Measurements from ENCODE around the gene ZFYVE9. TPM values are rescaled to one million over a fixed set of nuclear protein-coding genes. Genes with fewer than 3 reads are reported as not detected.

The ZFYVE9 gene
- total and polyA plus RNA-seq, 2 experiments from 2014 or later: 5.4 to 27.3 TPM

DNA sequence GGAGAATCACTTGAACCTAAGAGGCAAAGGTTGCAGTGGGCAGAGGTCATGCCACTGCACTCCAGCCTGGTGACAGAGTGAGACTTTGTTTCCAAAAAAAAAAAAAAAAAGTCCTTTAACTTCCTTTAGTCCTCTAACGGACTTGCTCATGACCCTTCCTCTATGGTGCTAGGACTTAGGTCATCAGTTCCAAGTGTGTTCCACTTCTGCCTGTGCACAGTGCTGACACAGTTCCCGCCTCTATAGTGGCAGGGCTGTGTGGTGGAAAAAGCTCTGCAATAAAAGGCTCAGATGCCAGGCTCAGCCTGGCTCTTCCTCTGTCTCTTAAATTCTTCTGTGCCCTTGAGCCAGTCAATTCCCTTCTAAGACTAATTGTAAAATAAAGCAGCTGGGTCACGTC is 202.1 kb downstream of the ZFYVE9 start:
- Histone ChIP-seq H3K79me2 (replicated peaks; ENCODE audit: insufficient read depth) (no peaks in the 10 kb centered on the region), H3K27me3 (ENCODE audit: insufficient read depth) (no peaks in the 10 kb centered on the region), H3K4me1 (ENCODE audit: insufficient read depth) (no peaks in the 10 kb centered on the region), H3F3A (replicated peaks; ENCODE audit: low read depth) (0 out of 2 replicates have a peak, but pooled peaks cover 2% of the 10 kb centered on the region), H3K27ac (ENCODE audit: low read depth) (no peak overlapping the region), H3K4me2 (no peak overlapping the region), H3K9me2 (ENCODE audit: insufficient read depth) (no peaks in the 10 kb centered on the region), H2AFZ (no peak overlapping the region), H3K4me3 (no peak overlapping the region), H3K36me3 (ENCODE audit: insufficient read depth) (no peaks in the 10 kb centered on the region), H4K20me1 (replicated peaks; ENCODE audit: insufficient read depth) (no peaks in the 10 kb centered on the region)
- Mint-ChIP-seq H3K4me1 (0 out of 3 replicates have a peak, but pooled peaks cover 2% of the 10 kb centered on the region), H3K4me3 (no peak overlapping the region), H3K9me3 (no peaks in the 10 kb centered on the region), H3K36me3 (ENCODE audit: low read depth) (peaks cover 11% of the 10 kb centered on the region; the same call in 2 of the 3 replicates), H3K27ac (no peak overlapping the region), H3K27me3 (ENCODE audit: insufficient read depth, low read depth, poor library complexity) (peaks cover 3% of the 10 kb centered on the region)
- no peak for DNase-seq (ENCODE audit: low spot score)
- ATAC-seq: no peak
- TF ChIP-seq, protein P1, sequence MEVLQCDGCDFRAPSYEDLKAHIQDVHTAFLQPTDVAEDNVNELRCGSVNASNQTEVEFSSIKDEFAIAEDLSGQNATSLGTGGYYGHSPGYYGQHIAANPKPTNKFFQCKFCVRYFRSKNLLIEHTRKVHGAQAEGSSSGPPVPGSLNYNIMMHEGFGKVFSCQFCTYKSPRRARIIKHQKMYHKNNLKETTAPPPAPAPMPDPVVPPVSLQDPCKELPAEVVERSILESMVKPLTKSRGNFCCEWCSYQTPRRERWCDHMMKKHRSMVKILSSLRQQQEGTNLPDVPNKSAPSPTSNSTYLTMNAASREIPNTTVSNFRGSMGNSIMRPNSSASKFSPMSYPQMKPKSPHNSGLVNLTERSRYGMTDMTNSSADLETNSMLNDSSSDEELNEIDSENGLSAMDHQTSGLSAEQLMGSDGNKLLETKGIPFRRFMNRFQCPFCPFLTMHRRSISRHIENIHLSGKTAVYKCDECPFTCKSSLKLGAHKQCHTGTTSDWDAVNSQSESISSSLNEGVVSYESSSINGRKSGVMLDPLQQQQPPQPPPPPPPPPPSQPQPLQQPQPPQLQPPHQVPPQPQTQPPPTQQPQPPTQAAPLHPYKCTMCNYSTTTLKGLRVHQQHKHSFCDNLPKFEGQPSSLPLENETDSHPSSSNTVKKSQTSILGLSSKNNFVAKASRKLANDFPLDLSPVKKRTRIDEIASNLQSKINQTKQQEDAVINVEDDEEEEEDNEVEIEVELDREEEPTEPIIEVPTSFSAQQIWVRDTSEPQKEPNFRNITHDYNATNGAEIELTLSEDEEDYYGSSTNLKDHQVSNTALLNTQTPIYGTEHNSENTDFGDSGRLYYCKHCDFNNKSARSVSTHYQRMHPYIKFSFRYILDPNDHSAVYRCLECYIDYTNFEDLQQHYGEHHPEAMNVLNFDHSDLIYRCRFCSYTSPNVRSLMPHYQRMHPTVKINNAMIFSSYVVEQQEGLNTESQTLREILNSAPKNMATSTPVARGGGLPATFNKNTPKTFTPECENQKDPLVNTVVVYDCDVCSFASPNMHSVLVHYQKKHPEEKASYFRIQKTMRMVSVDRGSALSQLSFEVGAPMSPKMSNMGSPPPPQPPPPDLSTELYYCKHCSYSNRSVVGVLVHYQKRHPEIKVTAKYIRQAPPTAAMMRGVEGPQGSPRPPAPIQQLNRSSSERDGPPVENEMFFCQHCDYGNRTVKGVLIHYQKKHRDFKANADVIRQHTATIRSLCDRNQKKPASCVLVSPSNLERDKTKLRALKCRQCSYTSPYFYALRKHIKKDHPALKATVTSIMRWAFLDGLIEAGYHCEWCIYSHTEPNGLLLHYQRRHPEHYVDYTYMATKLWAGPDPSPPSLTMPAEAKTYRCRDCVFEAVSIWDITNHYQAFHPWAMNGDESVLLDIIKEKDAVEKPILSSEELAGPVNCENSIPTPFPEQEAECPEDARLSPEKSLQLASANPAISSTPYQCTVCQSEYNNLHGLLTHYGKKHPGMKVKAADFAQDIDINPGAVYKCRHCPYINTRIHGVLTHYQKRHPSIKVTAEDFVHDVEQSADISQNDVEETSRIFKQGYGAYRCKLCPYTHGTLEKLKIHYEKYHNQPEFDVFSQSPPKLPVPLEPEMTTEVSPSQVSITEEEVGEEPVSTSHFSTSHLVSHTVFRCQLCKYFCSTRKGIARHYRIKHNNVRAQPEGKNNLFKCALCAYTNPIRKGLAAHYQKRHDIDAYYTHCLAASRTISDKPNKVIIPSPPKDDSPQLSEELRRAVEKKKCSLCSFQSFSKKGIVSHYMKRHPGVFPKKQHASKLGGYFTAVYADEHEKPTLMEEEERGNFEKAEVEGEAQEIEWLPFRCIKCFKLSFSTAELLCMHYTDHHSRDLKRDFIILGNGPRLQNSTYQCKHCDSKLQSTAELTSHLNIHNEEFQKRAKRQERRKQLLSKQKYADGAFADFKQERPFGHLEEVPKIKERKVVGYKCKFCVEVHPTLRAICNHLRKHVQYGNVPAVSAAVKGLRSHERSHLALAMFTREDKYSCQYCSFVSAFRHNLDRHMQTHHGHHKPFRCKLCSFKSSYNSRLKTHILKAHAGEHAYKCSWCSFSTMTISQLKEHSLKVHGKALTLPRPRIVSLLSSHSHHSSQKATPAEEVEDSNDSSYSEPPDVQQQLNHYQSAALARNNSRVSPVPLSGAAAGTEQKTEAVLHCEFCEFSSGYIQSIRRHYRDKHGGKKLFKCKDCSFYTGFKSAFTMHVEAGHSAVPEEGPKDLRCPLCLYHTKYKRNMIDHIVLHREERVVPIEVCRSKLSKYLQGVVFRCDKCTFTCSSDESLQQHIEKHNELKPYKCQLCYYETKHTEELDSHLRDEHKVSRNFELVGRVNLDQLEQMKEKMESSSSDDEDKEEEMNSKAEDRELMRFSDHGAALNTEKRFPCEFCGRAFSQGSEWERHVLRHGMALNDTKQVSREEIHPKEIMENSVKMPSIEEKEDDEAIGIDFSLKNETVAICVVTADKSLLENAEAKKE (CRISPR knock-in tag; IDR thresholded peaks at IDR 0.05): no peak
- no peak for TF ChIP-seq NANOG (IDR thresholded peaks at IDR 0.05; ENCODE audit: borderline replicate concordance)
- no peak for TF ChIP-seq EZH2 (IDR thresholded peaks at IDR 0.05; ENCODE audit: low read depth, unreplicated experiment)
- TF ChIP-seq EZH2phosphoT487 (IDR thresholded peaks at IDR 0.05; ENCODE audit: unreplicated experiment): no peak

DNA sequence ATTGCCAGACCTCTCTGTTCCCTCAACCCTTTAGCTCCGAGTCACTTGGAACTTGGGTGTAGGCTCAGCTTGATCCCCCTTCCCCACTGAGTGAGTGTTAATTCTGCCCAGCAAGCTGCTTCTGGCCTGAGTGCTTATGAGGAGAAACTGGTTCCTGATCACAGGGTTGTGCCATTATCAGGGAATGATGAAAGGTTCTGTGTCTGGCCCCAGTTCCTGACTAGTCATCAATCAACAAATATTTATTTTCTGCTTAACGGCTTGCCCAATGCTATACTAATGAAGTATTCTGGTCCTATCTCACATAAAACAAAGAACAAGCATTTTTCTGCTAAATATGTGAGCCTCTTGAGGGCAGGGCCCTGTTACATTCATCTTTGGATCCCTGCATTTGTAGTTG is 203.4 kb downstream of the ZFYVE9 start:
- ATAC-seq: no peak
- H3K36me3 ChIP-seq (ENCODE audit: insufficient read depth): no peaks in the 10 kb centered on the region
- no peak for TF ChIP-seq EZH2phosphoT487 (IDR thresholded peaks at IDR 0.05; ENCODE audit: unreplicated experiment)
- no peak for TF ChIP-seq STAT1 (IDR thresholded peaks at IDR 0.05; ENCODE audit: unreplicated experiment)
- TF ChIP-seq, protein P2, sequence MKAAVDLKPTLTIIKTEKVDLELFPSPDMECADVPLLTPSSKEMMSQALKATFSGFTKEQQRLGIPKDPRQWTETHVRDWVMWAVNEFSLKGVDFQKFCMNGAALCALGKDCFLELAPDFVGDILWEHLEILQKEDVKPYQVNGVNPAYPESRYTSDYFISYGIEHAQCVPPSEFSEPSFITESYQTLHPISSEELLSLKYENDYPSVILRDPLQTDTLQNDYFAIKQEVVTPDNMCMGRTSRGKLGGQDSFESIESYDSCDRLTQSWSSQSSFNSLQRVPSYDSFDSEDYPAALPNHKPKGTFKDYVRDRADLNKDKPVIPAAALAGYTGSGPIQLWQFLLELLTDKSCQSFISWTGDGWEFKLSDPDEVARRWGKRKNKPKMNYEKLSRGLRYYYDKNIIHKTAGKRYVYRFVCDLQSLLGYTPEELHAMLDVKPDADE (IDR thresholded peaks at IDR 0.05): no peak
- TF ChIP-seq ZNF114 (CRISPR knock-in tag; IDR thresholded peaks at IDR 0.05): no peak
- no peak for TF ChIP-seq NANOG (IDR thresholded peaks at IDR 0.05; ENCODE audit: borderline replicate concordance)

More for the DNA sequence above, 203.4 kb downstream of the ZFYVE9 start:
- H3K4me1 Mint-ChIP-seq: peaks cover 7% of the 10 kb centered on the region; the same call in 2 of the 3 replicates
- no peaks in the 10 kb centered on the region for H3K4me1 ChIP-seq (ENCODE audit: insufficient read depth)
- H3K27me3 Mint-ChIP-seq (ENCODE audit: insufficient read depth, low read depth, poor library complexity): peaks cover 7% of the 10 kb centered on the region
- 0 out of 2 replicates have a peak, but pooled peaks cover 3% of the 10 kb centered on the region for H3F3A ChIP-seq (replicated peaks; ENCODE audit: low read depth)
- H3K36me3 Mint-ChIP-seq (ENCODE audit: low read depth): peaks cover 8% of the 10 kb centered on the region; the same call in 1 of the 3 replicates
- no peak overlapping the region for H3K4me3 Mint-ChIP-seq
- no peak overlapping the region; the same call in 1 of the 2 replicates for H3K27ac Mint-ChIP-seq
- H3K27ac ChIP-seq (ENCODE audit: low read depth): no peak overlapping the region
- H3K9me3 Mint-ChIP-seq: no peaks in the 10 kb centered on the region
- H2AFZ ChIP-seq: no peak overlapping the region
- no peaks in the 10 kb centered on the region for H4K20me1 ChIP-seq (replicated peaks; ENCODE audit: insufficient read depth)
- no peaks in the 10 kb centered on the region for H3K79me2 ChIP-seq (replicated peaks; ENCODE audit: insufficient read depth)
- no peak for DNase-seq (ENCODE audit: low spot score)
- H3K27me3 ChIP-seq (ENCODE audit: insufficient read depth): no peaks in the 10 kb centered on the region
- no peaks in the 10 kb centered on the region for H3K9me2 ChIP-seq (ENCODE audit: insufficient read depth)
- H3K4me3 ChIP-seq: no peak overlapping the region
- H3K4me2 ChIP-seq: no peak overlapping the region

Measured in GM23338 (cell line).